Measurements from ENCODE around the gene WSCD2. TPM values are rescaled to one million over a fixed set of nuclear protein-coding genes. Genes with fewer than 3 reads are reported as not detected.

The WSCD2 gene
- total RNA-seq, 2 donors from 2014 or later = 0.15 to 0.74 TPM

DNA sequence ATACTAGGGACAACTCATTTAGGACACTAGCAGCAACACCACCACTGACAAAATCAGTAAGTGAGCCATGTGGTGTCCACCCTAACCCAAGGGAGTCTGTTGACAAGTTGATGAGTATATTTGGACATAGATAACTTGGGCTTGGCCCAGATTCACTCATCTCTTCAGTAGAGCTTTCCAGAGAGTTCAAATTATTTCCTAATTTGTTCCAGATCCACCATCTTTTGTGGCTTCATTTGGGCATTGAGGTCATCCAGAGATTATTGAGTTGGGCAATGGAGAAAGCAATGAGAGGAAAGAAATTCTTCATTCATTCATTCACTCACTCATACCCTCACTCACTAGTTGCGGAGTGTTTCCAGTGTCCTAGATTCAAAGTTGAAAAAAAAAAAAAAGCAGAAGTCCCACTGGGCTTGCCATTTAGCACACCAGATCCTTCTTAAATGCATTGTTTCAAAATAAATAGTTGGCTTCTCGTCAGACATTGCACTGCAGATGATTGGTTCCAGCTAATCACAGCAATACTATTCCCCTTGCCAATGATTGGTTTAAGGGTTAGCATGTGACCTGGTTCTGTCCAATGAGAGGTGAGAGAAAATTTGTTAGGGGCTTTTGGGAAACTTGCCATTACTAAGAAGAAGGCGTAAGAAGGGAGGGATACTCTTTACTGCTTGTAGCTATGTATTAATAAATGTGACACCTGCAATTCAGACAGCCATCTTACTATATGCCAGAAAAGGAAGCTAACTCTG, 31.8 kb upstream of the WSCD2 start:
- H3K27ac ChIP-seq = no peak overlapping the region
- DNase-seq = no peak
- no peaks in the 10 kb centered on the region for H3K4me1 ChIP-seq
- H3K27me3 ChIP-seq = no peaks in the 10 kb centered on the region
- no peaks in the 10 kb centered on the region for H3K9me3 ChIP-seq
- intact Hi-C loops (cut with DNase I) = no loop called here
- no peaks in the 10 kb centered on the region for H3K36me3 ChIP-seq
- TF ChIP-seq, protein P1, sequence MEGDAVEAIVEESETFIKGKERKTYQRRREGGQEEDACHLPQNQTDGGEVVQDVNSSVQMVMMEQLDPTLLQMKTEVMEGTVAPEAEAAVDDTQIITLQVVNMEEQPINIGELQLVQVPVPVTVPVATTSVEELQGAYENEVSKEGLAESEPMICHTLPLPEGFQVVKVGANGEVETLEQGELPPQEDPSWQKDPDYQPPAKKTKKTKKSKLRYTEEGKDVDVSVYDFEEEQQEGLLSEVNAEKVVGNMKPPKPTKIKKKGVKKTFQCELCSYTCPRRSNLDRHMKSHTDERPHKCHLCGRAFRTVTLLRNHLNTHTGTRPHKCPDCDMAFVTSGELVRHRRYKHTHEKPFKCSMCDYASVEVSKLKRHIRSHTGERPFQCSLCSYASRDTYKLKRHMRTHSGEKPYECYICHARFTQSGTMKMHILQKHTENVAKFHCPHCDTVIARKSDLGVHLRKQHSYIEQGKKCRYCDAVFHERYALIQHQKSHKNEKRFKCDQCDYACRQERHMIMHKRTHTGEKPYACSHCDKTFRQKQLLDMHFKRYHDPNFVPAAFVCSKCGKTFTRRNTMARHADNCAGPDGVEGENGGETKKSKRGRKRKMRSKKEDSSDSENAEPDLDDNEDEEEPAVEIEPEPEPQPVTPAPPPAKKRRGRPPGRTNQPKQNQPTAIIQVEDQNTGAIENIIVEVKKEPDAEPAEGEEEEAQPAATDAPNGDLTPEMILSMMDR (IDR thresholded peaks at IDR 0.05) = no peak
- H3K4me3 ChIP-seq = no peak overlapping the region
- H3K9ac ChIP-seq (ENCODE audit: low read depth in 2 of 2, low read length in 2 of 2) = no peak overlapping the region

DNA sequence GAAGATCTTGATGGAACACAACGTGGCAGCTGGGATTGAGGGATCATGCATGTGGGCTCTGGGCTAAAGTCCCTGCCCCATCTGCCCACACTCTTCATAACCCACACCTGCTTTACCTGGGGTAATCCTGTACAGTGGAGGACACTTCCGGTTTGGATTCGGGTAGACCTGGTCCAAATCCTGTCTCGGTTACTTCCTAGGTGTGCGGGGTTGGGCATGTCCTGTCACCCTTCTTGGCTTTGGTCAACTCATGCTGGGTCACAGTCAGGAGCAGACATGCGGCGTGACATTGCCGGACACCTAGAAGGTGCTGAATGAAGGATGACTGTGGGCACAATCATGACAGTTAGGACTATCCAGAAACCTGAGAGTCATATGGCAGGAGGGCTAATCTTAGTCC, 30.7 kb upstream of the WSCD2 start:
- Histone ChIP-seq H3K4me3 (no peak overlapping the region), H3K27me3 (no peaks in the 10 kb centered on the region), H3K9ac (ENCODE audit: low read depth in 2 of 2, low read length in 2 of 2) (no peak overlapping the region), H3K9me3 (no peaks in the 10 kb centered on the region), H3K27ac (no peak overlapping the region), H3K36me3 (no peaks in the 10 kb centered on the region), H3K4me1 (no peaks in the 10 kb centered on the region)
- DNase-seq = no peak
- TF ChIP-seq, protein P1 (IDR thresholded peaks at IDR 0.05) = no peak
- intact Hi-C loops (cut with DNase I) = no loop called here

DNA sequence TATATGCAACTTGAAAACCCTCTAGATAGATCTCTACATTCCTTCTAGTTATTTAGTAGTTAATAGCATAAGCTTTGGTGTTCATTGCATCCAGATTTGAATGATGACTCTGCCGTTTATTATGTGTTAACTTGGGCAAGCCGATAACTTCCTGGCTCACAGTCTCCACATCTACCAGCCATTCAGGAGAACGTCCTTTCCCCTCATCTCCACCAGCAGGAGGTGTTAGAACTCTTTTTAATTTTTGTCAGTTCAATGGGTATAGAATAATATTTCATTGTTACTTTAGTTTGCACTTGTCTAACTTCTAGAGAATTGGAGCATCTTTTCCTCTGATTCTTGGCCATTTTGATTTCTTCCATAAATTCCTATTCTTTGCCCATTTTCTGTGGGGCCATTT, 30.0 kb upstream of the WSCD2 start:
- Histone ChIP-seq H3K4me1 (no peaks in the 10 kb centered on the region), H3K27me3 (no peaks in the 10 kb centered on the region), H3K9ac (ENCODE audit: low read depth in 2 of 2, low read length in 2 of 2) (no peak overlapping the region), H3K27ac (no peak overlapping the region), H3K9me3 (no peaks in the 10 kb centered on the region), H3K36me3 (no peaks in the 10 kb centered on the region), H3K4me3 (no peak overlapping the region)
- intact Hi-C loops (cut with DNase I) = no loop called here
- TF ChIP-seq, protein P1 (IDR thresholded peaks at IDR 0.05) = no peak
- DNase-seq = no peak

DNA sequence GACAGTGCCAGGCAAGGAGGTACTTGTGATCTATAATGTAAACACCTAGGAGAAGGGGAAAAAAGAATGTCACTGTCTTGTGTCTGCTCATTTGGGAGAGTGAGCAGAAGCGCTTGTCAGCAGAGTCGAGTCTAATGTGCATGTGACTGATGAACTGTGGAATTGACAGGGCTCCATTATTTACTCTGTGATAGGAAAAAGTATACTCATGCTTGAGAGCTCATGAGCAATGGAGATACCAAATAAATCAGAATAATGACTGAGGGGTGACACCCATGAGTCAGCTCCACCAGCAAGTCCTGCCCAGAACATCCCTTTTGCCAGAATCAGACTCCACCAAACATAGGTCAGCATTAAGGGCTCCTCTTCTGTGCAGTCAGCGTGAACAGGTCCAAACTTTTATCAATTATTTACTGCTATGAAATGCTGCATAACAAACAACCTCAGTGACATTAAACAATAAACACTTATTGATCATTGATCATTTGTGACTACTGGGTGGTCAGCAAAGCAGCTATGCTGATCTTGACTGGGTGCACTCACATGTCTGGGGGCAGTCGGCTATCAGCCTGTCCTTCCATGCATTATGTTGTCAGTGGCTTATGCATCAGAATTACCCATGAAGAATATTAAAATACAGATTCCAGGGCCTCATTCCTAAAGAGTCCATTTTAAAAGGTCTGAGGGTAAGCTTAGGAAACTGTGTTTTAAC, 29.2 kb upstream of the WSCD2 start:
- TF ChIP-seq, protein P1 (IDR thresholded peaks at IDR 0.05) = no peak
- Histone ChIP-seq H3K4me3 (no peak overlapping the region), H3K9me3 (no peaks in the 10 kb centered on the region), H3K27me3 (no peaks in the 10 kb centered on the region), H3K36me3 (no peaks in the 10 kb centered on the region), H3K9ac (ENCODE audit: low read depth in 2 of 2, low read length in 2 of 2) (no peak overlapping the region), H3K4me1 (no peaks in the 10 kb centered on the region), H3K27ac (no peak overlapping the region)
- no peak for DNase-seq
- intact Hi-C loops (cut with DNase I) = no loop called here

DNA sequence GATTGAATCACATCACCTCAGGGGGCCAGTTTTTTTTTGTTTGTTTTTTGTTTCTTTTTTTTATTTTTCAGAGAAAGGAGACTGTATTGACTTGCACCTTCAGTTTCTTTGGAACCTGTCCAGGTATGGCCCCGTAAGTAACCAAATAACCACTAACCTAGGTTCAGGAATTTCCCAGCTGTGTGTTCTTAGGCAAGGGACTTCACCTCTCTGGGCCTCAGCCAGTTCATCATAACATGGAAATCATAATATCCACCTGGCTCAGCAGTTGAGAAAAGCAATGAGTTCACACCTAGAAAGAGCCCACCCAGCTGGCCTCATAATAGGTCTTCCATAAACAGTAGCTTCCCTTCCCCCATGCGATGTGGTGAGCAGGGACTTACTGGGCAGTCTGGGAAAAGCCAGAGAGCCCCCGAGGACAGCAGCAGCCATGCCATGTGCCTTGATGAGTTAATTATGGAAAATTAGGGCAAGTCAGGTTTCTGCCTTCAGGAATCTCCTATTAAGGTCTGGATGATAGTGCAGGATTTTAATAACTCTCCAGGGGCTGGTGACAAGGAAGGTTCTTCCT, 27.4 kb upstream of the WSCD2 start:
- Histone ChIP-seq H3K36me3 (no peaks in the 10 kb centered on the region), H3K9me3 (no peaks in the 10 kb centered on the region), H3K4me3 (no peak overlapping the region), H3K4me1 (no peaks in the 10 kb centered on the region), H3K27me3 (no peaks in the 10 kb centered on the region), H3K27ac (no peak overlapping the region), H3K9ac (ENCODE audit: low read depth in 2 of 2, low read length in 2 of 2) (no peak overlapping the region)
- intact Hi-C loops (cut with DNase I) = no loop called here
- TF ChIP-seq, protein P1 (IDR thresholded peaks at IDR 0.05) = no peak
- DNase-seq = no peak

All from colonic mucosa (tissue), 4 donors.